IPS-18a (cell line): ENCODE results near the gene RPS3.

Experiments used
- H3K27ac ChIP-seq: one replicate; pipeline ENCODE4 v1.5.1; 2013; ENCODE audit warnings: low read length
- H3K27me3 ChIP-seq: one replicate; pipeline ENCODE4 v1.6.1; 2013; ENCODE audit warnings: mild to moderate bottlenecking, low read length; ENCODE audit not compliant: control insufficient read depth, insufficient read depth
- H3K36me3 ChIP-seq: one replicate; pipeline ENCODE4 v1.6.1; 2013; ENCODE audit warnings: low read depth, low read length; ENCODE audit not compliant: control insufficient read depth
- H3K4me1 ChIP-seq: one replicate; pipeline ENCODE4 v1.6.1; 2013; ENCODE audit warnings: low read depth, low read length; ENCODE audit not compliant: control insufficient read depth
- H3K4me3 ChIP-seq: one replicate; pipeline ENCODE4 v1.5.1; 2013; ENCODE audit warnings: low read length
- H3K9ac ChIP-seq: one replicate; pipeline ENCODE4 v1.6.1; 2013; ENCODE audit warnings: mild to moderate bottlenecking, low read length, moderate library complexity
- H3K9me3 ChIP-seq: one replicate; pipeline ENCODE4 v1.6.1; 2013; ENCODE audit warnings: low read depth, low read length; ENCODE audit not compliant: control insufficient read depth

The RPS3 gene

GRCh38 chr11:75383246-75383645 is 16.1 kb upstream of the RPS3 start:
- Histone ChIP-seq H3K27me3 (no peaks in the 10 kb centered on the region), H3K4me3 (no peak overlapping the region), H3K36me3 (no peaks in the 10 kb centered on the region), H3K27ac (no peak overlapping the region), H3K4me1 (peaks cover under 1% of the 10 kb centered on the region), H3K9me3 (no peaks in the 10 kb centered on the region), H3K9ac (no peak overlapping the region)

DNA sequence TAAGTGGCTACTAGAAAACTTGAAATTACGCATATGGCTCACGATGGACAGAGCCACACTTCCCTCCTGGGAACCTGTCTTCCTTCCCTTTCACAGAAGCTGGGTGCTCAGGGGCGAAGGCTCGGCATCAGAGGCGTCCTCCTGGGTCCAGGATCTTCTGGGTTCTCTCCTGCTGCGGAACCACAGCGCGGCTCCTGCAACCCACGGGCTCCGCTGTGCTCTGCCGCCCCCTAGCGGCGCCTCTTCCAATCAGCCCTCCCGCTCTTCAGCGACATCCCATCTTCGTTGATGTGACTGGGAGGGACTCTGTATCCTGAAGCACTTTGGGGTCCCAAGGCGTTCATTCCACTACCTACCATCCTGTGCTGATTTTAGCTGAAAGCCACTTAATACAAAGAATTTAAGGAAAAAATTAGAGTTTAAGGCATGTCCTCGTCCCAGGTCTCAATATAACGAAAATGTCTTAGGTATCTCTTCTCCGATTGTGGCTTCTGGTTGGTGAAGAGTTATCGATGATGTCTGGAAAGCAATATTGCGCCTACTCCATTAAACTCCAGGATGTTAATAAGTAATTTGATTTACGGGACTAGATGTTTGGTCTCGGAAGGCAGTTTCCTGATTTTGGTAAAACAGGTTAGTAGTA is 14.8 kb upstream of the RPS3 start:
- Histone ChIP-seq H3K27ac (no peak overlapping the region), H3K4me3 (no peak overlapping the region), H3K36me3 (no peaks in the 10 kb centered on the region), H3K27me3 (no peaks in the 10 kb centered on the region), H3K9me3 (no peaks in the 10 kb centered on the region), H3K9ac (no peak overlapping the region), H3K4me1 (peaks cover 4% of the 10 kb centered on the region)

DNA sequence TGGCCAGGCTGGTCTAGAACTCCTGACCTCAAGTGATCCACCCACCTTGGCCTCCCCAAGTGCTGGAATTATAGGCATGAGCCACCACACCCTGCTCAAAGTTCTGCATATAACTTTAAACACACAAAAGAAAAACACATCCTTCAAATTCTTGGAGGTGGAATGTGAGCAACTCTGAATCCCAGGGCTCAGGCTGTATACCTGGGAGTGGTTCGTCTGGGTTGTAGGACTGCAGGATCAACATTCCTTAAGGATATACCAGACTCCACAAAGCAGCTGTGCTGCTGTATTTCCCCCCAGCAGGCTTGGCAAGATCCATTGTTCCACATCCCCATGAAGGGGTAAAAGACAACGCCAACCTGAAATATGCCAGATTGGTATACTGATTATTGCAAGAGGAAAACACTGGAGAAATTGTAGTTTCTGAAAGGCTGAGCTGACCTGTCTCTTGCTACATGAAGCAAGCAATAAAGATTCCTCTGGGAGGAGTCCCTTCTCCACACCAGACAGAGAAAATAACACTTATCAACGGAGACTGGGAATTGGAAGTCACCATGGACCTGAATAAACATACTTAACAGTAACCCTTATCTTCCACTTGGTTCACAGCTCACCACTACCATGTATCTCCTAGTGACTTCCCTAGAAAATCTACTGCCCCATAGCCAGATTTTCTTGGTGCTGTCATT is 12.2 kb upstream of the RPS3 start:
- no peak overlapping the region for H3K9ac ChIP-seq
- no peak overlapping the region for H3K27ac ChIP-seq
- no peak overlapping the region for H3K4me3 ChIP-seq
- no peaks in the 10 kb centered on the region for H3K36me3 ChIP-seq
- no peaks in the 10 kb centered on the region for H3K27me3 ChIP-seq
- peaks cover 4% of the 10 kb centered on the region for H3K4me1 ChIP-seq
- no peaks in the 10 kb centered on the region for H3K9me3 ChIP-seq

- Histone ChIP-seq H3K9me3 (no peaks in the 10 kb centered on the region), H3K4me1 (peaks cover 4% of the 10 kb centered on the region), H3K27ac (no peak overlapping the region), H3K27me3 (no peaks in the 10 kb centered on the region), H3K36me3 (no peaks in the 10 kb centered on the region), H3K9ac (no peak overlapping the region), H3K4me3 (no peak overlapping the region)
Measured at GRCh38 chr11:75387736-75388294, 11.5 kb upstream of the RPS3 start.

- Histone ChIP-seq H3K9ac (no peak overlapping the region), H3K9me3 (no peaks in the 10 kb centered on the region), H3K36me3 (no peaks in the 10 kb centered on the region), H3K4me1 (peaks cover 4% of the 10 kb centered on the region), H3K4me3 (no peak overlapping the region), H3K27me3 (no peaks in the 10 kb centered on the region), H3K27ac (no peak overlapping the region)
Measured at GRCh38 chr11:75388386-75389275, 10.7 kb upstream of the RPS3 start.

DNA sequence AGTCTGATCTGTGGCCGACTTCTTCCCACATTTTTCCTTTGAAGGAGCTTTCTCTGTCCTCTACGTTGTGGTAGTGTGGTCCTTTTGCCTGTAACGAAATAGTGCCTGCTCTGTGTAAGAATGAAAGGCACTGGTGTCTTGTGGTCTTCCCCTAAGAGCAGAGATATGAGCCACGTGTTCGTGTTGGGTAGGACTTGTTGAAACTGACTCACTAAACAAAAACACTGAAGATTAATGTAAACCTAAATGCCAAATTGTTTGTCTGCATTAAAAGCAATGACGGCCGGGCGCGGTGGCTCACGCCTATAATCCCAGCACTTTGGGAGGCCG is 10.1 kb upstream of the RPS3 start:
- H3K4me1 ChIP-seq, result peaks cover 4% of the 10 kb centered on the region

DNA sequence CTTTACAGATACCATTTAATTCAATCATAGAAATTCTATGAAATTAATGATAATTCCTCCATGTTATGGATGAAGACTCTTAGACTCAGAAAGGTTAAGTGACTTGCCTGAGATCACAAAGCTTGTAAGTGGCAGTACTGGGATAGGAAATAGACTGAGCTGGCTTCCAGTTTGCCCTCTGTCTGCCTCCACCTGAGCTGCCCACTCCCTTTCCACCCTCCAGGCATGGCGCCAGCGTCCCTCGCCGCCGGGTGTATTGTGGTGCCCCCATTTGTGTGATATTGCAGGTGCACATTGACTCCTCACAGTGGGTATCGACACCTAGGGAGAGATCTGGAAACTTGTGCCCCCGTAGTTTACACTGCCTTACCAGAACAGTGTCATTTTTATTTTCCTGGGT is 9.4 kb upstream of the RPS3 start:
- no peak overlapping the region for H3K9ac ChIP-seq
- no peak overlapping the region for H3K27ac ChIP-seq
- H3K4me1 ChIP-seq, result peaks cover 4% of the 10 kb centered on the region
- no peak overlapping the region for H3K4me3 ChIP-seq
- H3K36me3 ChIP-seq, result no peaks in the 10 kb centered on the region
- no peaks in the 10 kb centered on the region for H3K27me3 ChIP-seq
- H3K9me3 ChIP-seq, result no peaks in the 10 kb centered on the region

More for the DNA sequence above, 10.1 kb upstream of the RPS3 start:
- H3K9me3 ChIP-seq, result no peaks in the 10 kb centered on the region
- H3K9ac ChIP-seq, result no peak overlapping the region
- no peaks in the 10 kb centered on the region for H3K36me3 ChIP-seq
- no peak overlapping the region for H3K4me3 ChIP-seq
- H3K27ac ChIP-seq, result no peak overlapping the region
- no peaks in the 10 kb centered on the region for H3K27me3 ChIP-seq

DNA sequence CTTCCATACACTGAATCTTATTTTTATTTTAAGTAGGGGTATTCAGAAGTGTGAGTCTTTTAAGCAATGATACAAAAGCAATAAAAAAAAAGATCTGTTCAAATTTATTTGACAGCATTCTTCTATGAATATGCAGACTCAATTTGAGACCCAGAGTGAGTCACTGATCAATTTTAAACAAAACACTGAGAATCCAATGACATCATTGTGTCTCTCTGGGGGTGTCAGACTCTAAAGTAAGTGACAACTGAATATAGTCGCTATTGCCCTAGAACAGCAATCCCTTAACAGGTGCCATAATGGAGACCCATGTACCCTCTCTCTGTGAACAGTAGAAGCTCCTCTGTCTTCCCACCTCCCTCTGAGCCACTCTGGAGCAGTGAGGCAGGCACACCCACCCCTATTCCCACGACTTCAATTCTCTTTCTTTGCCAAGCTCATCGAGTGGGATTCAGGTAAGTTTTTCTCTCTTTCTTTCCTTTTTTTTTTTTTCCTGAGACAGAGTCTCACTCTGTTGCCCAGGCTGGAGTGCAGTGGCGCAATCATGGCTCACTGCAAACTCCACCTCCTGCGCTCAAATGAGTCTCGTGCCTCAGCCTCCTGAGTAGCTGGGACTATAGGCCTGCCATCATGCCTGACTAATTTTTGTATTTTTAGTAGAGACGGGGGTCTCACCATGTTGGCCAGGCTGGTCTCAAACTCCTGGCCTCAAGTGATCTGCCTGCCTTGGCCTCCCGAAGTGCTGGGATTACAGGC is 5.1 kb upstream of the RPS3 start:
- H3K27me3 ChIP-seq, result no peaks in the 10 kb centered on the region
- no peak overlapping the region for H3K9ac ChIP-seq
- no peaks in the 10 kb centered on the region for H3K4me1 ChIP-seq
- H3K36me3 ChIP-seq, result no peaks in the 10 kb centered on the region
- H3K9me3 ChIP-seq, result no peaks in the 10 kb centered on the region
- H3K4me3 ChIP-seq, result no peak overlapping the region
- no peak overlapping the region for H3K27ac ChIP-seq

- Histone ChIP-seq H3K4me3 (no peak overlapping the region), H3K9ac (no peak overlapping the region), H3K9me3 (no peaks in the 10 kb centered on the region), H3K27me3 (no peaks in the 10 kb centered on the region), H3K36me3 (peaks cover 31% of the 10 kb centered on the region), H3K27ac (no peak overlapping the region), H3K4me1 (peaks cover 7% of the 10 kb centered on the region)
Measured at GRCh38 chr11:75398906-75399305, 412 bp upstream of the RPS3 start.

- H3K36me3 ChIP-seq, result peaks cover 45% of the 10 kb centered on the region
Measured at GRCh38 chr11:75400146-75400865, 988 bp downstream of the RPS3 start.

More at GRCh38 chr11:75400146-75400865, 988 bp downstream of the RPS3 start:
- Histone ChIP-seq H3K27me3 (no peaks in the 10 kb centered on the region), H3K9me3 (no peaks in the 10 kb centered on the region), H3K4me1 (peaks cover 7% of the 10 kb centered on the region), H3K9ac (peak overlapping the region; percentile 96), H3K4me3 (peak overlapping the region; percentile 94), H3K27ac (peak overlapping the region; percentile 87)
